ENCODE results near the gene BUD31.
"Not testable (repeated sequence)": the region's sequence is repeated elsewhere in the genome, so short reads cannot be mapped to it uniquely, and the experiment has no call there.

BUD31 gene

DNA sequence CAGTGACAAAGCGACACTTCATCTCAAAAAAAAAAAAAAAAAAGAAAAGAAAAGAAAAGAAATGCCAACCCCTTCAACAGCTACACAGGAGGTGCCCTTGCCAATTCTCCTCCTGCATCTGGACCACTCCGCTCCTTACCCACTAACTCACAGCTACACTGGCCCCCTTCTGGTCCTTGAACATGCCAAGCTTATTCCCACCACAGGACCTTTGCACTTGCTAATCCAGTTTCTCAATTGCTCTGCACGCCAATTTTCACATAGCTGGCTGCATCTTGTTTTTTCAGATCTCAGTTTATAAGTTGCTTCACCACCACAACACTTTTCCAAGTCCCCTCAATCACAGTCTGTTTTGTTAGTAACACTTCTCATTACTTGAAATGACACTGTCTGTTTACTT is 5.9 kb upstream of the BUD31 start:
- no peak for DNase-seq

DNA sequence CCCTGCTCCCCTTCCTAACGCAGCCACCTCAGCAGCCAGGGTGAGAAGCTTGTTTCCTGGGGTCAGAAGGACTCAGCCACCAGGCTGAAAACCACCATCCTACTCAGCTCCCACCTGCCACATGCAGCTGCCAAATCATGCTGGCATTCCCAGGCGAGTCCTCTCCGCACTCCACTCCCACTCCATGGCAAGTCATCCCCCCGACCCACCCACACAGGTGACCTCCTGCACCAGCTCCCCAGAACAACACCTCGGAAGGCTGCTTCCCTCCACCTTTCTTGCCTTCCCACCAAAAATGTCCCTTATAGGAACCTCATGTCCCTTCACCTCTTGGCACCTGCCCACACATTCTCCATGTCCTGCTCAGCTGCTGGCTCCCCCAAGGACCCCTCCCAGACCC is 5.0 kb upstream of the BUD31 start:
- no peak for DNase-seq

DNA sequence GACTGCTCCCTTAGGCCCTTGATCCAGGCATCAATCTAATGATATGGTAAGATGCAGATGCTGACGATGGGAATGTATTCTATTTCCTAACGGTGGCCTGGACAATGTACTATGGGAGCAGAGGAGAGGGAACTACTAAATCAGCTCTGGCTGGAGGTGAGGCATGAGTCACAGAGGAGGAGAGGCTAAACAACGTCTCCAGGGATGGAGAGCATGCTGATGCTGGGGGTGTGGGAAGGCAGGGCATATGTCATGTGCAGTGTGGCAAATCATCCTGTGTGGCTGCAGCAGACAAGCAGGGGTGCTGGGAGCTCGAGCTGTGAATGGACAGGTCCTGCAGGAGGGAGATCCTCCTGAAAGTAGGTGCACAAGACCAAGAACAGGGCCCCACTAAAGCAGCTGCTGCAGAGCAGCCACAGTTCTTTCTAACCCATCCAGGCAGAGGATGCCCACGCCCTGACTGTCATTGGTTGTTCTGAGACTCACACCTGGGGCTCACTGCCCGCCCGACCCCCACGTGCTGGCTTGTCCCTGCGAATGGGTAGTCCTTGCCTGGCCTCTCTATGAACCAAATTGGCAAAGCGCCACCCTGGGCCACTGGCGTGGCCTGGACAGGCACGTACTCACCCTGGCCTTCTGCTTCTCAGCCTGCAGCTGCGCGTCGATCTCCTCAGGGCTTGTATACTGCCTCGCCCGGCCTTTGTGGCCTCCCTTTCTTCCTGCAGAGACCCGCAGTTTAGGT is 4.4 kb upstream of the BUD31 start:
- no peak for DNase-seq

DNA sequence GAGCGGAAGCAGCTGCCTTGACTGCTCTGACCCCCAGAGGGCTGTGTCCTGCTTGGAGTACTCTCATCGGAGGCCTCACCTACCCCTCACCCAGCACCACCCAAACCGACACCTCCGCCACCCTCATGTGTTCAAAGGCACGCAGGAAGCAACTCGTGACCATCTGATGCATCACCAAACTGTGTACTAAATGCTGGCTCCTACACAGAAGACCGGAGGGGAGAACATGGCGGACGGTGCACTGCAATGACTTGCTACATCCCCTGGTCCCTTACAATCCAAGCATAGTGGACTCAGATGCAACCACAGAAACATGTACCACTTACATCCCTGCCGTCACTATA is 3.8 kb upstream of the BUD31 start:
- no peak for DNase-seq

DNA sequence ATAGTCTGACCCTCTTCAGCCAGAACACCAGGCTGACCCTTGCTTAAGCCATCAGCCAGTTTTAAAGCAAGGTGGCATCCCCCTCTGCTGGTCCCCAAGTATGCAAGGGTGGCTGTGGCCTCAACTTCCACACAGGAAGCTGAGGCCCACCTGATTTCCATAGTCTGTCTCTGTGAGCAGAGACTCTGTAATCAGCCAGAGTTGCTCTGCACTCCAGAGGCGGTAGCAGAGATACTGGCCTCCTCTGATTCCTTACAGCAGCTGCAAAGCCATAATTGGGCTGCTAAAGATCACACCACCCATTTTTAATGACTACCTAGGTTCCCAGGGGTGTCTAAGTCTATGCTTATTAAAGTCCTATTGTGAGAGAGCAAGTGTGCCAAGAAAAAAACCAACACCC is 2.2 kb upstream of the BUD31 start:
- DNase-seq = no peak

DNA sequence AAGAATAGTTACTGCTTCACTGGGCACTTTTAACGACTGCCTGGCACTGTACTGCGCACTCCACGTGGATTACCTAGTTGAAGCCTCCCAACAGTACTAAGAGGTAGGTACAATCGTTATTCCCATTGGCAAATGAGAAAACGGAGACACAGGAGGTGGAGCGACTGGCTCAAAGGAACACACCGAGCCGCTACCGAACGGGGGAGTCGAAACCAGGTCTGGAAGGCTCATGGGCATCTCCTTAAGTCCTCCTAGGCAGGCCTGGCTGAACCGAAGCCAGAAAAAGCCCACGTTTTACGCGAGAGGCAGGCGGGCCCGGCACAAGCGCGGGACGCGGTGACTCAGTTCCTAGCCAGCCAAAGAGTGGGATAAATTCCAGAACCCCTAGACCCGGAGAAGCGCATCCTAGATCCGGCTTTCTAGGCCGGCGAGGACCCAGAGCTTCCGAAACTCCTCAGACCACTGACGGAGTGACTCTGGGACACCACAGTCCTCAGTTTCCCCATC is 844 bp upstream of the BUD31 start:
- DNase-seq = peak; percentile 6

DNA sequence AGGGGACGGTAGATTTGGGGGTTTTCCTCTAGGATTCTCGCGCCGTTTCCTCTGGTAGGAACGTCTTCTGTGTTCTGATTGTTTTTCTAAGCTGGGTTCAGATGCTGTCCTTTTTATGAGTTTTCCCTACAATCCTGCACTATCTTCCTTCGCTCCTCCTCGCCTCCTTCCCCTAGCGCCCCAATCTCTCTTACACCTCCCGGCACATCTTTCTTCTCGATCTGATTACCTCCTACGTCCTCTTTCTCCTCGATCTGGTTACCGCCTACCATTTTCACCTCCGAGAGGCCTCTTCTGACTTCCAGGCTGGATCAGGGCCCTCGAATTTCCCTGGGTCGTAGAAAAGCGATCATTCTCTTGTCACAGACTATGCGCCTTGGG is 413 bp downstream of the BUD31 start:
- no peak for DNase-seq

DNA sequence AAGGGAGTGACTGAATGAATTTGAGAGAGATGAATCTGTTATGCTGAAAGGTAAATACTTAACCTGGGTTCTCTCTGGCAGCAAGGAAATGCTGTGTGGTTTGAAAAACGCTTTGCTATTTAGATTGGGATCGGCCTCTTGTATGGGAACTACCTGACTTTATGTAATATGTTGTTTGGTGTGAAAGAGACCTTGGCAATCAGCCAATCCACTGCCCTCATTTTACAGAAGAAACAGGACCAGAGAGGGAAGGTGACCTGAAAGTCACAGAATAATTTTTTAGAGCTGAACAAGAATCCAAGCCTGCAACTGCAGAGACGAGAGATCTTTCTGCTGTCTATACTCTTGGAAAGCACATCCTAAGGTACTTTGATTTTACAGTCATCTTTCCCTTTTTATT is 1.0 kb downstream of the BUD31 start:
- DNase-seq = peak; percentile 2

DNA sequence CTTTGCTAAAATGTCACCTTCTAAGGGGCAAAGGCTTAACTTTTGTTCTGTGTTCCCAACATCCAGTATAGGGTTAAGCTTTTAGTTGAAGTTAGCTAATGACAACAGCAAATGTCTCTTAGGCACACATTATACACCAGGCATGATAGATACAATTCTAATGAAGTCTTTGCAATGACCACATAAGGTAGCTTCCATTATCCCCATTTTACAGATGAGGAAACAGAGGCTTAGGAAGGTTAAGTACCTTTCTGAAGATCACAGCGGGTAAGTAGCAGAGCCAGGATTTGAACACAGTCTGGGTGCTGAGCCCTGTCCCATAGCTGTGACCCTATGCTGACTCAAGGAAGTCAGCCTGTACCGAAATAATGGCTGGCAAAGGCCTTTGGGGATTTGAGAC is 1.9 kb downstream of the BUD31 start:
- DNase-seq = no peak

DNA sequence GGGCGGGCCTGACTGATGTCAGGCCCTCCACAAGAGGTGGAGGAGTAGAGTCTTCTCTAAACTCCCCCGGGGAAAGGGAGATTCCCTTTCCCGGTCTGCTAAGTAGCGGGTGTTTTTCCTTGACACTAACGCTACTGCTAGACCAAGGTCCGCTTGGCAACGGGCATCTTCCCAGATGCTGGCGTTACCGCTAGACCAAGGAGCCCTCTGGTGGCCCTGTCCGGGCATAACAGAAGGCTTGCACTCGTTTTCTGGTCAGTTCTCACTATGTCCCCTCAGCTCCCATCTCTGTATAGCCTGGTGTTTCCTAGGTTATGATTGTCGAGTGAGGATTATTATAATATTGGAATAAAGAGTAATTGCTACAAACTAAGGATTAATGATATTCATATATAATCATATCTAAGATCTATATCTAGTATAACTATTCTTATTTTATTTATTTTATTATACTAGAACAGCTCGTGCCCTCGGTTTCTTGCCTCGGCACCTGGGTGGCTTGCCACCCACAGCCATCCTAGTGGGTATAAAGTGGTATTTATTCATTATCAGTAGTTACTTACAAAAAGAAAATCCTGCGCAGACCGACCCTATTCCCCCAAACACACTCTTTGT is 6.9 kb downstream of the BUD31 start:
- not testable (repeated sequence) for DNase-seq

DNA sequence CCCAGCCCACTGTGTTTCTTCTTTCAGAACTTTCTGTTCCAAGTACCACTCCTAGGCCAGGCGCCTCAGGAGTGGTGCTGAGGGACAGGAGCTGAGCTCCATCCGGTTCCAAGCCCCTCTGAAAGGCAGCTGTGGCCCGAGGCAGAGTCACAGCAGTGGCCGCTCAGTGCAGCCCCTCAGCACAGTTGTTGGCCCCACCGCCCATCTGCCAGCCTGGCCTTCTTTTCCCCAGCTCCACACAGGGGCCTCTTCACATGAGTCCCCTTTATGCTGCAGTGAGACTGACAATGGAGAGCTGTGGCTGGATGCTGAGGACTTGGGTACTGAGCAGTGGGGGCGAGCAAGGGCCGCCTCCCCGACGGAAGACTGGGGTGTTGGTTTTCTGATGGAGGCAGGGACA is 9.5 kb downstream of the BUD31 start:
- DNase-seq = no peak

DNA sequence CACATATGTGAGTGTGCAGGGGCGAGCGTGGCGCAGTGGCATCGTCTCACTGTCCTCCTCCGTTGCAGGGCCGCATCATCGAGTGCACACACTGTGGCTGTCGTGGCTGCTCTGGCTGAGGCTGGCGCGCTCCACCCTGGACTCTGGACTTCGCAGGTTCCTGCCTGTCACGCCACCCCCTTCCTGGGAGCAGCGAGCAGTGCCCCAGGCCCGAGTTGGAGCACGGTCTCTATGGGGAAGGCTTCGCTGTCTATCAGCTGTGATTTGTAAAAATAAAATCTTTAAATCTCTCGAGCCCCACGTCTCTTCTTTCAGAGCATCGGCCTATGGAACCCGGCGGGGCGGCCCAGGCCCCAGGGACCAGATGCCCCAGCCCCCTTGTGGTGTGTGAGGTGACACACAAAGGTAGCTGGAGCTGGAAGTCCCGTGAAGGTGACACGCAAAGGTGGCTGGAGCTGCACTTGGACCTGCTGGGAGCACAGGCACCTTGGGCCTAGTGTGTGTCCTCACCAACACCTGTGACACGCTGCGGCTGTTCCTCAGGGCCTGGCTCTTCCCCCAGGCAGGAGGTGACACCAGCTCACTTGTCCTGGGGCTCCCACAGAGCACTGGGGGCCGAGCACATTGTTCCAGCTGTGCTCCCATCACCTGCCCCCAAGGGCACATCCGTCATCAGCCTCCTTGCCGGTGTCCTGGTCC is 10.7 kb downstream of the BUD31 start:
- no peak for DNase-seq

DNA sequence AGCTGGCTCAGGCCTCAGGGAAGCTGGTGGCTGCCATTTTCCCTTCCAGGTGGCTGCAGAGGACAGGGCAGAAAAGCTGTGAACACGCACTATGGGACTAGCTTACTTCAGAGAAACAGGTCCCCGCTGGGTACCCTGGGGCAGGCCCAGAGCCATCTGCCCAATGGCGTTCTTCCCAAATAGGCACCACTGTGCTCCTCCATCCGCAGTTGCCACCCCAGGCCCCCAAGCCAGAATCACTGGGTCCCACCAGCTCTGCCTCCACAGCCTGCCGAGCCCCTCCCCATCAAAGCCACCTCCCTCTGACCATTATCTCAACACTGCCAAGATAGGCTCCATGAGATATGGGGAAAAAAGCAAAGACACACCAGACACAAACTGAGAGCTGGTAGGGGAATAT is 11.4 kb downstream of the BUD31 start:
- DNase-seq = no peak

DNA sequence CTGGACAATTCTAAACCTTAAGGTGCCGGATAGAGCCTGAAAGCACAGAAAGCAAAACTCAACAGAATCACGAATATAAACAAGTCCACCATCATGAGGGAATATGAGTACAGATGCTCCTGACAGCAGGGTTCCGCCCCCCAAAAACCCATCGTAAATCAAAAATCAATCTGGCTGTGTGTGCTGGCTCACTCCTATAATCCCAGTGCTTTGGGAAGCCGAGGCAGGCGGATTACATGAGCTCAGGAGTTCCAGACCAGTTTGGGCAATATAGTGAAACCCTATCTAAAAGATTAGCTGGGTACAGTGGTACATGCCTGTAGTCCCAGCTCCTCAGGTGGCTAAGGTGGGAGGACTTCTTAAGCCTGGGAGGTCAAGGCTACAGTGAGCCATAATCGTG is 12.2 kb downstream of the BUD31 start:
- DNase-seq = no peak

DNA sequence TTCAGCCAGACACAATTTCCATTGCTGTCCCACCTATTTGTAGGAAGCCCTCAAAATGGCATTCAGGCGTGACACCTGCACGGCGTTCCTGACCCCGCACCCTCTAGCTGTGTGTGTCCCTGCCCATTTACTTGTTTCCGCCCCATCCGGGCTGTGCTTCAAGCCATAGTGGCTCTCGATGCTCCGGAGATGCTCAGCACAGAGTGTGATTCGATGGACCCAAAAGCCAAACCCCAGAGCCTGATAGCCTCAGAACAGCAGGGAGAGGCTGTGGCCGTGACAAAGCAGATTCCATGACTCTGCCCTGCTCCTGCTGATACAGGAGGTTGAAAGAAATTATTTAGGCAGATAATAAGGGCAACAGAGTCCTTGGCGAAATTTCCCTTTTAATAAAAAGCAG is 13.4 kb downstream of the BUD31 start:
- peak; percentile 49 for DNase-seq

DNA sequence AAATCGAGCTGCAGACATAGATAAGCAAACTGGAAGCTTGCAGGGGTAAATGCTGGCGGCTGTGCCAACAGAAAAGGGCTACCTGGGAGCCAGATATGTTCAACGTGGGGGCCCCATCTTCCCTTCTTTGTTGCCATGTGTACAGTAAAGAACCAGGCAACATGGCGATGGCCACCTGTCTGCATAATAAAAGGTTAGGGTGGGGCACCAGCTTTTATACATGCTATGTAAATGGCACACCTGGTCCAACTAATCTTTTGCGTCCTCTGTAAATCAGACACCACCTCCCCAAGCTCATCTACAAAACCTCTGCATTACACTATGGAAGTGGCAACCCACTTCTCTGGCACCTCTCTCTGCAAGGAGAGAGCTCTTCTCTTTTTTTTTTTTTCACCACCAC is 13.9 kb downstream of the BUD31 start:
- DNase-seq = peak; percentile 68

DNA sequence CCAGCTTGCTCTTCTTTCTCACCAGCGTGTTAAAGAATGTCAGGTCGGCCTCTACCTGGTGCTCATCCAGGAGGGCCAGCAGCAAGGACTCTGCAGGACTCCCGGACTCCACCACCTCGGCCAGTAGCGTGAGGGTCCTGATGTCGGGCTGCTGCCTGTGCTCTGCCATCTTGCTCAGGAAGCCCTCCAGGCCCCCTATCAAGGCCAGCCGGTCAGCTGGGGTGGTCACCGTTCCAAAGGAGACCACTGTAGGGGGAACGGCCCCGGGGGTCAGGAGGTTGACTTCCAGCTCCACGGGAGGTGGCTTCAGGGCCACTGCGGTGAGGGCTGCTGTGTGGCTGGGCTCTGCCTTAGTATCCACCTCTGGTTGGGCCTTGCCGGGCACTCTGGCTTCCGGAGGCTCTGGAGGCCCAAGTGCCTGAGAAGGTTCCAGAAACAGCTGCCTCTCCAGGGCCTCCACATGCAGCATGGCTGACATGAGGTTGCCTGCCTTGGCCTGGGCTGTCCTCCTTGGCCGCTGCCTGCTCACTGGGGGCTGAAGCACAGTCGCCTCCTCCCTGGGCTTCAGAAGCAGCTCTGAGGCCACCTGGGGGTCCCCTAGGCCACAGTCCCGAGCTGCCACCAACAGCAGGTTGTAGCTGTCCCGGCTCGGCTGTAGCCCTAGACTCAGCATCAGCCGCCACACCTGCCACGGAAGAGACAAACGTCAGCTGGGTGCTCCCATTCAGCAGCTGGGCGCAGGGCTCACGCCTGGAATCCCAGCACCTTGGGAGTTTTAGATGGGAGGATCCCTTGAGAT is 16.4 kb downstream of the BUD31 start:
- DNase-seq = no peak

DNA sequence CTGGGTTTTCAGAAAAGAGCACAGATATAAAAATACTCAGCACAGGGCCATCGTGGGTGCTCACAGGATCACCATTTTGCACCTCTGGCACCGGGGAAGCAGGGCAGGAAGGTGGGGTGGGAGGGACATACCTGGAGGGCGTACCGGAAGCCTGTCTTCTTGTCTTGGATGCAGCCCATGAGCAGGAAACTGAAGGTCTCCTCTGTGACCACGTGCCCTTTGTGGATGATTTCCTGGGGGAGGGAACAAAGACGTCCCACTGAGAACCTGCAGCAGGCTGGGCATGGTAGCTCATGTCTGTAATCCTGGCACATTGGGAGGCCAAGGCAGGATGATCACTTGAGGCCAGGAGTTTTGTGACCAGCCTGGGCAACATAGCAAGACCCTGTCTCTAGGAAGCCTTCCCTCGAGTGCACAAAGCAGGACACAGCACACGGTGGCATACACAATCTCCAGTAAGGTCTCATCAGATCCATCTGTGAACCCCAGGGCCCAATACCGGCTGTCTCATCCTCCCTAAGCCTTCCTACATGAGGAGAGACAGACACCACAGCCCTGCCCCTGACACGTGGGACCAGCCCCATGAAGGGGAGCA is 20.3 kb downstream of the BUD31 start:
- DNase-seq = no peak

DNA sequence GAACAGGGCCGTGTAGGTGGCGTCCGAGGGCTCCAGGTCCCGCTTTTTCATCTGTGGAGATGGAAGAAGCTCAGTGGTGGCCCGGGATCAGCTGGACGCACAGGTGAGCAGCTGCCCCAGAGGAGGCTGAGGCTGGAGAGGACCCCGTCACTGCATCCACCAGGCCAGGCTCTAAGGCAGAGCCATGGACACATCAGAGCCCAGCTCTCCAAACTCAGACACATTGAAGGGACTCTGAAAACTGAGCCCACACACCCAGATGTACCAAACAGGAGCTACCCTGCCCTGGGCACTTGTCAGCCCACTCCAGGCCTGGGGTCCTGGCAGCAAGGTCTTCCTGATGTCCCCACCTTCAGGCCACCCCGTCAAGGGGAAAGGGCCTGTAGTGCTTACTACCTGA is 21.0 kb downstream of the BUD31 start:
- no peak for DNase-seq

DNA sequence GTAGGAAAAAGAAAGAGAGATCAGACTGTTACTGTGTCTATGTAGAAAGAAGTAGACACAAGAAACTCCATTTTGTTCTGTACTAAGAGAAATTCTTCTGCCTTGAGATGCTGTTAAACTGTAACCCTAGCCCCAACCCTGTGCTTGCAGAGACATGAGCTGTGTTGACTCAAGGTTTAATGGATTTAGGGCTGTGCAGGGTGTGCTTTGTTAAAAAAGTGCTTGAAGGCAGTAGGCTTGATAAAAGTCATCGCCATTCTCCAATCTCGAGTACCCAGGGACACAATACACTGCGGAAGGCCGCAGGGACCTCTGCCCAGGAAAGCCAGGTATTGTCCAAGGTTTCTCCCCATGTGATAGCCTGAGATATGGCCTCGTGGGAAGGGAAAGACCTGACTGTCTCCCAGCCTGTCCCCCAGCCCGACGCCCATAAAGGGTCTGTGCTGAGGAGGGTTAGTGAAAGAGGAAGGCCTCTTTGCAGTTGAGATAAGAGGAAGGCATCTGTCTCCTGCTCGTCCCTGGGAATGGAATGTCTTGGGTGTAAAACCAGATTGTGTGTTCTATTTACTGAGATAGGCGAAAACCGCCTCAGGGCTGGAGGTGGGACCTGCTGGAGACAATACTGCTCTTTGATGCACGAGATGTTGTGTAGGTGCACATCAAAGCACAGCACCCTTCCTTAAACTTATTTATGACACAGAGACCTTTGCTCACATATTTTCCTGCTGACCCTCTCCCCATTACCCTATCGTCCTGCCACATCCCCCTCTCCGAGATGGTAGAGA is 23.2 kb downstream of the BUD31 start:
- not testable (repeated sequence) for DNase-seq

DNA sequence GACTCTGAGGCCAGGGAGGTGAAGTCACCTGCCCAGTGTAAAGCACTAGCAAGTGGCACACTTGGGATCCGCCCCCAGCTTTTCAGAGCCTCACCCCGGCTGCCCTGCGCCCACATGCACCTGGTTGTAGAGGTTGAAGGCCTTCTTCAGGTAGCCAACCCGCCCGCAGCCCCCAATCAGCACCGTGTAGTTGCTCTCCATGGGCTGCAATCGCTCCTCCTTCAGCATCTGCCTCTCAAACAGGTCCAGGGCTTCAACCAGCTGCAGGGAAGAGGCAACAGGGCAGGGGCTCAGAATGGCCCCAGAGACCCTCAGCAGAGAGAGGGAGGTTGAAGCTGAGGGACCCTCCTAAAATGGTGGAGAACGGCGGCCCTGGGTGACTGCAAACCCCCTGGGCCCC is 24.4 kb downstream of the BUD31 start:
- DNase-seq = no peak

DNA sequence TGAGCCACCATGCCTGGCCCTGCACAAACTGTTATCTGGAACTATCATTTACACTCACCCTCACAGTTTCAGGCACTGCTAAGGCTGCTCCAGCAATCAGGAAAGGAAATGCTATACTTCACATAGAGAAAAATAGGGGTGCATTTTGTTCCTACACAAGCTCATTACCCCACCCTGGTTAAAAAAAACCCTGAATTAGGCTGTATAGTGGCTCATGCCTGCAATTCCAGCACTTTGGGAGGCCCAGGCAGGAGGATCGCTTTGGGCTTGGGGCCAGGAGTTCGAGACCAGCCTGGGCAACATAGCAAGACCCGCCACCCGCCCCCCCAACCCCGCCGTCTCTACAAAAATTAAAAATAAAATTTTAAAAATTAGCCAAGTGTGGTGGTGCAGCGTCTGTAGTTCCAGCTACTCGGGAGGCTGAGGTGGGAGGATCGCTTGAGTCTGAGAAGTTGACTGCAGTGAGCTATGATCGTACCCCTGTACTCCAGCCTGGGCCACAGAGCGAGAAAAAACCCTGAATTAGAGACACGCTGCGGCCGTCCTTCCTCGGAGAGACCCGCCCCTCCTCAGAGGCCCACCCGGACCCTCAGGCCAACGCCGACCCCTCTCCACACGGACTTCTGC is 29.3 kb downstream of the BUD31 start:
- DNase-seq = no peak

Measured in NCI-H748 treated with DMSO at 0.1 percent for 48 hours (cell line).